GM12872 (cell line): ENCODE measurements around the gene GPX5.
A peak's percentile ranks its signal among the peaks of the same experiment; 100 is the strongest.

Source experiments
- CTCF ChIP-seq: IDR thresholded peaks from 3 replicates; pipeline ENCODE4 v1.5.1; 2011; ENCODE audit warnings: low read depth, mild to moderate bottlenecking, low read length, moderate library complexity; ENCODE audit not compliant: insufficient read depth

GPX5 gene

DNA sequence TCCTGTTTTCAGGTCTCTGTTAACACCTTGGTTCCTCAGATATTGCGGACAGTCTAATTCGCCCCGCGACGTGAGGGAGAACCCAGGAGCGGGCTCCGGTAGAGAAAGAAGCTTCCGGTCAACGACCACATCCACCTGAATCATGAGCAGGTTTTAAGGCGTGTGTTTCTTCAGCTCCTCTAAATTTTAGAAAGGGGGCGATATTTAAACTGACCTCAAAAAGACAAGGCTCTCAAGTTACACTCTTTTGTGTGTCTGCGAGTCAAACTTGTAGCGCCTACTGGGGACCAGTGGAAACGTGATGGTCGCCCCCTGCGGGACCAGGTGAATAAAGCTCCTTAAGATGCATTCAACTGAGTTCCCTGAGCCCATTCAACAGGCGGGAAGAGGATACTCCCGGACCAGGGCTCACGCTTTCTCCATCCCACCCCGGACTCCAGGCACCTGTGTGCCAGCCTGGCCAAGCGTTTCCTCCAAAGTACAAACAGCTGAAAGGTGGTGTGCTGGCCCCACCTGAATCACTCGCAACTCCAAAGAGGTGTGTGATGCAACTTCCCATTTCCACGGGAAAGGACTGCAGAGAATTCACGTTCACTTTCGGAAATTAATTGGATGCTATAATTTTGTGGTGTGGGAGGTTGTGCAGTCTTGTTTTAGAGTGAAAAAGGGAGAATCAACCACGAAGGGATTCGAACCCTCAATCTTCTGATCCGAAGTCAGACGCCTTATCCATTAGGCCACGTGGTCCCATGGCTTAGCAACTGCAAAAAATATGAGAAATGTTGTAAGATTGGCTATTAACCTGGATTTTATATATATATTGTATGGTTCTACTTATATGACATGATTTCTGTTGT lies 17.0 kb downstream of the GPX5 start:
- peak; percentile 61 for TF ChIP-seq CTCF

DNA sequence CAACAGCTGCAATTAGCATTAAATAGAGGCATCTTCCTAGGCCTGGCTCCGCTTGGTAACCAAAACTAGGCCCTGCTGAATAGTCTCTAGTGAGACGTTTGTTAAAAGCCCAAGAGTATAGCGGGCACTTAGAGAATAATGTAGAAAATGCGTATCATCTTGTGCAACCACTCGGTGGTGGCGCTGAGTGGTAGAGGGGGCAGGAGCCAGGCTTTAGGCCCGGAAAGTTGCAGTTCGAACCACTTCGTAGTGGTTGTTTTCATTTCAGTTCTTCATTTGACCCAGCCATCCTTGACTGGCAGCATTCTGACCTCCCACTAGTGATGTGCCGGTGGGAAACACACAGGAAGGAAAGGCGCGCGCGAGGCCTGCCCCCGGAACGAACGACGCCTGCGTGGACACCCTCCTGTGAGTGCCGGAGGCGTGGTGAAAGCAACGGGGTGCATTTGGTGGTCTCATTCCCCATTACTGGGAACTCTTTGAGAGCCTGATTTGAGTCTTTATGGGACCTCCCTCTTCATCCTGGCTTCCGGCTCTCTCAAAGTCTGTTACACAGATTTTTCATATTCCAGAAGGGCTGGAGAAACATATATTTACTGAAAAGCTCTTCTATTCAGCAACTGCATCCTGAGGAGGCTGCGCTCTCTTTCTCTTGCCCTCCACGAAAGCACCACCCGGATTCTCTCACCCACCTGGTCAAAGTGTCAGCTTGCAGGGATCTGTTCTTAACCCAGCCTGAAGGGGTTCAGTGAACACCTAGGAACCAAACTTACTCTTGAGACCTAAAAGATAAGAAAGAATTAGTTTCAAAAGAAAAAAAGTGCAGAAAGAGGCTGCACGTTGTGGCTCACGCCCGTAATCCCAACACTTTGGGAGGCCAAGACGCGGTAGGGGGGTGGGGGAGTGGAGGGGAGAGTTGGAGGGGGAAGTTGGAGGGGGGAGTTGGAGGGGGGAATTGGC lies 18.2 kb downstream of the GPX5 start:
- no peak for TF ChIP-seq CTCF

GRCh38 chr6:28545955-28546354 lies 20.3 kb downstream of the GPX5 start:
- TF ChIP-seq CTCF: no peak

GRCh38 chr6:28551891-28552666 lies 26.4 kb downstream of the GPX5 start:
- no peak for TF ChIP-seq CTCF

- no peak for TF ChIP-seq CTCF
Measured at GRCh38 chr6:28553384-28553985, 27.8 kb downstream of the GPX5 start.

DNA sequence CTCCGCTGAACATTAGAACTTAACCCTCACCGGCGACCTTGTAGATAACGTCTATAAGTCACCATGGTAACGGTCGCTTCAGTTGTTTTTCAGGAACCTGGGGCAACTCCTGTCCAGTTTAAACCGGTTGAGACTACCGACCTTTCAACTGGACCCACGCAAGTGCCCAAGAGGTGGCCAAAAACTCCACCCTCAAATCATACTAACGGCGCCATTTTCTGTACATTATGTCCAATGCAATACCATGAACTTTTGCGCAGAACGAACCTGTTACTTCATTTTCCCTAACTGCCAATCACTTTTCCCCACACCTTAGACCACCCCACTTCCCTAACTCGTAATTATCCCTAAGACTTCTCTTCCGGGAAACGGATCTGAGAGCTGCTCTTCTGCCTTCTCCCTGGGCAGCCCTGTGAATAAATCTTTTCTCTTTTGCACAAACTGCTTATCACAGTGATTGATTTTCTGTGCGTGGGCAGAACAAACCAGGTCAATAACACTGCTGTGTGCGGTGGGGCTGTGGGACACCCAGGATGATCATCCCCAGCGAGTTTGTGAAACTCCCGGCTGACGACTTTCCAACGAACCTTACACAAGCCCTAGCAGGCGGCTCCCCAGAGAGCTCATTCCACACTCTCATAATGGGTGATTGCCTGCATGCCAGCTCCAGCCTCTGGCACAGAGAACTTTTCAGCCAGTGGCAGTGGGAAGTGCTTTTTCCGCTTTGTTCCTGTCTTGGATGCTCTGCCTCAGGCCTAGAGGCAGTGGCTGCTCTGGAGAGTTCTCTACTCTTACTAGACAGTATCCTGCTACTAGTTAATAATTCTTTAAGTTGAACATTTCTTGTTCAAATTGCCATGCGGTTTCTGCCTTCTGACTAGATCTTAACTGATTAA lies 28.6 kb downstream of the GPX5 start:
- TF ChIP-seq CTCF: no peak
